Measurements from ENCODE around the gene FAM76B. TPM values are rescaled to one million over a fixed set of nuclear protein-coding genes. Genes with fewer than 3 reads are reported as not detected.

The FAM76B gene
- total and polyA plus RNA-seq, 2 of the 13 experiments (the other 11 are each of a cell fraction or from before 2014, with no cell fraction given) = 20.2 to 24.2 TPM

- FAIRE-seq = no peak
- in situ Hi-C loops (cut with HindIII; ENCODE audit: extremely low pct_ligation_motif_present, low pct_unique_long_range_greater_than_20kb) = no loop called here
- Histone ChIP-seq H3K27me3 (ENCODE audit: control insufficient read depth in 1 of 2, insufficient read depth in 2 of 2, low read length in 2 of 2) (no peaks in the 10 kb centered on the region; a peak in 1 of 5 replicates), H3K4me1 (ENCODE audit: insufficient read depth, low read length) (peaks cover 47% of the 10 kb centered on the region), H3K27ac (ENCODE audit: extremely low read length, insufficient read depth, low read length) (no peak overlapping the region), H2AFZ (ENCODE audit: low read length) (no peak overlapping the region), H3K79me2 (ENCODE audit: insufficient read depth, low read length) (peaks cover 76% of the 10 kb centered on the region), H3K36me3 (replicated peaks in 1 of 2; ENCODE audit: control insufficient read depth in 1 of 2, insufficient read depth in 2 of 2, low read length in 2 of 2) (peaks cover under 1 to 2% of the 10 kb centered on the region in 2 experiments; a peak in 4 of 5 replicates), H3K9me3 (ENCODE audit: low read length) (no peaks in the 10 kb centered on the region), H3K9ac (ENCODE audit: insufficient read depth, low read depth, low read length) (no peak overlapping the region), H4K20me1 (ENCODE audit: insufficient read depth, low read length) (no peaks in the 10 kb centered on the region; the same call in 1 of the 2 replicates), H3K4me3 (replicated peaks in 1 of 3; ENCODE audit: insufficient read depth in 1 of 3, low read depth in 2 of 3, low read length in 3 of 3) (no peak overlapping the region), H3K4me2 (ENCODE audit: low read depth, low read length) (no peak overlapping the region)
- intact Hi-C loops (cut with micrococcal nuclease; ENCODE audit: unreplicated experiment) = no loop called here
- WGBS (ENCODE audit: low lambda C conversion rate) = 92% methylated on average over 5 of the region's 5 CpGs
- TF ChIP-seq MAFK (conservative IDR thresholded peaks at IDR 0.05 in 1 of 2, IDR thresholded peaks at IDR 0.05 in 1 of 2; ENCODE audit: low read length in 2 of 2) (0 out of 4 replicates have a peak, but pooled peaks of 1 of the 2 experiments have one; percentile 1), SIX4 (CRISPR knock-in tag; IDR thresholded peaks at IDR 0.05) (no peak)
- no peak for ATAC-seq
- DNase-seq (ENCODE audit: low spot score) = no peak
- no TSS peak for BruUV-seq (replicated peaks)
- ChIA-PET POLR2A (no interaction called here), CTCF (ENCODE audit: low intra/inter-chr PET ratio, low total read pairs) (no interaction called here)
Measured at GRCh38 chr11:95794086-95794485, 4.5 kb upstream of the FAM76B start.

GRCh38 chr11:95793116-95793515 lies 3.5 kb upstream of the FAM76B start:
- Histone ChIP-seq H2AFZ (ENCODE audit: low read length) (no peak overlapping the region), H3K27me3 (ENCODE audit: control insufficient read depth in 1 of 2, insufficient read depth in 2 of 2, low read length in 2 of 2) (no peaks in the 10 kb centered on the region; a peak in 1 of 5 replicates), H3K79me2 (ENCODE audit: insufficient read depth, low read length) (peaks cover 80% of the 10 kb centered on the region), H3K4me3 (replicated peaks in 1 of 3; ENCODE audit: insufficient read depth in 1 of 3, low read depth in 2 of 3, low read length in 3 of 3) (no peak overlapping the region), H3K9me3 (ENCODE audit: low read length) (no peaks in the 10 kb centered on the region), H3K9ac (ENCODE audit: insufficient read depth, low read depth, low read length) (no peak overlapping the region), H3K27ac (ENCODE audit: extremely low read length, insufficient read depth, low read length) (no peak overlapping the region), H3K4me2 (ENCODE audit: low read depth, low read length) (peak overlapping the region; percentile 89; the same call in 1 of the 2 replicates), H4K20me1 (ENCODE audit: insufficient read depth, low read length) (no peaks in the 10 kb centered on the region; the same call in 1 of the 2 replicates), H3K36me3 (replicated peaks in 1 of 2; ENCODE audit: control insufficient read depth in 1 of 2, insufficient read depth in 2 of 2, low read length in 2 of 2) (no peaks in the 10 kb centered on the region; a peak in 1 of 5 replicates), H3K4me1 (ENCODE audit: insufficient read depth, low read length) (peaks cover 52% of the 10 kb centered on the region)
- DNase-seq (ENCODE audit: low spot score) (no peak), ATAC-seq (no peak), FAIRE-seq (no peak)
- CTCF ChIA-PET (ENCODE audit: low intra/inter-chr PET ratio, low total read pairs) = no interaction called here
- POLR2A ChIA-PET = interaction anchor here (2.4 kb wide), 1 partner anchor 131 kb away, joined by 7 read pairs; the partner anchor contains the start of gene MTMR2
- intact Hi-C loops (cut with micrococcal nuclease; ENCODE audit: unreplicated experiment) (no loop called here), in situ Hi-C loops (cut with HindIII; ENCODE audit: extremely low pct_ligation_motif_present, low pct_unique_long_range_greater_than_20kb) (no loop called here)
- no TSS peak for BruUV-seq (replicated peaks)
- 98% methylated on average over 4 of the region's 4 CpGs for WGBS (ENCODE audit: low lambda C conversion rate)
- TF ChIP-seq ZNF3 (CRISPR knock-in tag; IDR thresholded peaks at IDR 0.05) = no peak
- no peak for TF ChIP-seq ZNF354B (CRISPR knock-in tag; IDR thresholded peaks at IDR 0.05)
- no peak for TF ChIP-seq ZNF33A (CRISPR knock-in tag; IDR thresholded peaks at IDR 0.05; ENCODE audit: borderline replicate concordance)
- no peak for TF ChIP-seq SKI (IDR thresholded peaks at IDR 0.05; ENCODE audit: partially characterized antibody)
- no peak for TF ChIP-seq DZIP1 (CRISPR knock-in tag; IDR thresholded peaks at IDR 0.05)
- no peak for TF ChIP-seq TEF (CRISPR knock-in tag; IDR thresholded peaks at IDR 0.05)
- TF ChIP-seq FIP1L1 (IDR thresholded peaks at IDR 0.05; ENCODE audit: borderline replicate concordance, insufficient read depth, low read depth, low read length) = no peak
- no peak for TF ChIP-seq CBFB (CRISPR knock-in tag; IDR thresholded peaks at IDR 0.05)
- TF ChIP-seq ZNF34 (CRISPR knock-in tag; IDR thresholded peaks at IDR 0.05; ENCODE audit: borderline replicate concordance) = no peak
- no peak for TF ChIP-seq ZNF619 (CRISPR knock-in tag; IDR thresholded peaks at IDR 0.05)
- TF ChIP-seq ZNF441 (CRISPR knock-in tag; IDR thresholded peaks at IDR 0.05; ENCODE audit: borderline replicate concordance) = no peak
- TF ChIP-seq ZNF660 (CRISPR knock-in tag; IDR thresholded peaks at IDR 0.05; ENCODE audit: borderline replicate concordance, low read depth) = no peak
- no peak for TF ChIP-seq EHMT2 (IDR thresholded peaks at IDR 0.05; ENCODE audit: borderline replicate concordance, low read depth, low read length)
- TF ChIP-seq KAT2B (IDR thresholded peaks at IDR 0.05; ENCODE audit: borderline replicate concordance, low read depth, low read length) = no peak
- TF ChIP-seq SP5 (CRISPR knock-in tag; IDR thresholded peaks at IDR 0.05; ENCODE audit: borderline replicate concordance, low read depth) = no peak
